ENCODE data around the gene DGKG. TPM values are rescaled to one million over a fixed set of nuclear protein-coding genes. Genes with fewer than 3 reads are reported as not detected.

DGKG gene
- total RNA-seq, 4 donors from 2014 or later: 1.3 to 5.7 (median 2.3) TPM

GRCh38 chr3:186329589-186329988 lies 32.4 kb downstream of the DGKG start:
- H3K27me3 ChIP-seq: no peaks in the 10 kb centered on the region
- no peak for DNase-seq (ENCODE audit: low spot score in 2 of 2)
- H3K4me3 ChIP-seq: no peak overlapping the region
- H3K27ac ChIP-seq: no peak overlapping the region
- TF ChIP-seq CTCF (IDR thresholded peaks at IDR 0.05) (no peak), EP300 (IDR thresholded peaks at IDR 0.05) (no peak), POLR2A (IDR thresholded peaks at IDR 0.05) (no peak)
- no peaks in the 10 kb centered on the region for H3K36me3 ChIP-seq
- no peaks in the 10 kb centered on the region for H3K4me1 ChIP-seq
- 54 to 75% methylated on average over 1 of the region's 1 CpG for WGBS, 2 donors
- H3K9me3 ChIP-seq: no peaks in the 10 kb centered on the region

- no peak overlapping the region for H3K4me3 ChIP-seq
- DNase-seq (ENCODE audit: low spot score in 2 of 2): no peak
- TF ChIP-seq POLR2A (IDR thresholded peaks at IDR 0.05) (no peak), CTCF (IDR thresholded peaks at IDR 0.05) (no peak), EP300 (IDR thresholded peaks at IDR 0.05) (no peak)
- 75 to 85% methylated on average over 2 of the region's 2 CpGs for WGBS, 2 donors
- no peaks in the 10 kb centered on the region for H3K36me3 ChIP-seq
- no peaks in the 10 kb centered on the region for H3K27me3 ChIP-seq
- H3K4me1 ChIP-seq: no peaks in the 10 kb centered on the region
- H3K9me3 ChIP-seq: no peaks in the 10 kb centered on the region
- no peak overlapping the region for H3K27ac ChIP-seq
These were observed 34.0 kb downstream of the DGKG start for GRCh38 chr3:186327912-186328487.

GRCh38 chr3:186322761-186323160 lies 39.3 kb downstream of the DGKG start:
- Histone ChIP-seq H3K9me3 (no peaks in the 10 kb centered on the region), H3K27ac (no peak overlapping the region), H3K4me3 (no peak overlapping the region), H3K4me1 (no peaks in the 10 kb centered on the region), H3K36me3 (no peaks in the 10 kb centered on the region), H3K27me3 (no peaks in the 10 kb centered on the region)
- TF ChIP-seq CTCF (IDR thresholded peaks at IDR 0.05) (no peak), EP300 (IDR thresholded peaks at IDR 0.05) (no peak), POLR2A (IDR thresholded peaks at IDR 0.05) (no peak)
- 62 to 67% methylated on average over 5 of the region's 5 CpGs for WGBS, 2 donors
- no peak for DNase-seq (ENCODE audit: low spot score in 2 of 2)

GRCh38 chr3:186321746-186322145 lies 40.3 kb downstream of the DGKG start:
- no peaks in the 10 kb centered on the region for H3K4me1 ChIP-seq
- TF ChIP-seq EP300 (IDR thresholded peaks at IDR 0.05): no peak
- no peak for TF ChIP-seq POLR2A (IDR thresholded peaks at IDR 0.05)
- no peak for TF ChIP-seq CTCF (IDR thresholded peaks at IDR 0.05)

GRCh38 chr3:186320862-186321568 lies 41.0 kb downstream of the DGKG start:
- TF ChIP-seq EP300 (IDR thresholded peaks at IDR 0.05) (no peak), CTCF (IDR thresholded peaks at IDR 0.05) (no peak), POLR2A (IDR thresholded peaks at IDR 0.05) (no peak)
- H3K4me3 ChIP-seq: no peak overlapping the region
- 55 to 58% methylated on average over 4 of the region's 4 CpGs for WGBS, 2 donors
- H3K4me1 ChIP-seq: no peaks in the 10 kb centered on the region
- H3K9me3 ChIP-seq: no peaks in the 10 kb centered on the region
- H3K36me3 ChIP-seq: no peaks in the 10 kb centered on the region
- no peak overlapping the region for H3K27ac ChIP-seq
- no peak for DNase-seq (ENCODE audit: low spot score in 2 of 2)
- no peaks in the 10 kb centered on the region for H3K27me3 ChIP-seq

More at GRCh38 chr3:186321746-186322145, 40.3 kb downstream of the DGKG start:
- 89 to 90% methylated on average over 3 of the region's 3 CpGs for WGBS, 2 donors
- H3K4me3 ChIP-seq: no peak overlapping the region
- H3K36me3 ChIP-seq: no peaks in the 10 kb centered on the region
- H3K27me3 ChIP-seq: no peaks in the 10 kb centered on the region
- H3K27ac ChIP-seq: no peak overlapping the region
- DNase-seq (ENCODE audit: low spot score in 2 of 2): no peak
- no peaks in the 10 kb centered on the region for H3K9me3 ChIP-seq

Data from tibial nerve (tissue), 4 donors.